HG02938 (cell line): ENCODE results near the gene TLK1.
"Not testable (repeated sequence)": the region's sequence is repeated elsewhere in the genome, so short reads cannot be mapped to it uniquely, and the experiment has no call there.

Experiments
- ATAC-seq: cut with Tn5 transposase; IDR thresholded peaks from one replicate; pipeline ENCODE4 v1.9.1; 2021; ENCODE audit warnings: mild to moderate bottlenecking, moderate library complexity; ENCODE audit not compliant: unreplicated experiment

Gene TLK1

GRCh38 chr2:171146633-171147032 is 14.1 kb downstream of the TLK1 start:
- ATAC-seq, result no peak

- ATAC-seq, result no peak
Observed at GRCh38 chr2:171146071-171146470, 14.6 kb downstream of the TLK1 start.

GRCh38 chr2:171143670-171144062 is 17.0 kb downstream of the TLK1 start:
- no peak for ATAC-seq

GRCh38 chr2:171142398-171142797 is 18.3 kb downstream of the TLK1 start:
- ATAC-seq, result no peak

GRCh38 chr2:171141320-171141719 is 19.4 kb downstream of the TLK1 start:
- no peak for ATAC-seq

- ATAC-seq, result no peak
Observed at GRCh38 chr2:171139860-171140259, 20.8 kb downstream of the TLK1 start.

GRCh38 chr2:171136024-171136423 is 24.7 kb downstream of the TLK1 start:
- ATAC-seq, result peak; percentile 97

- no peak for ATAC-seq
Observed at GRCh38 chr2:171134624-171135230, 26.0 kb downstream of the TLK1 start.

- no peak for ATAC-seq
Observed at GRCh38 chr2:171132086-171132485, 28.6 kb downstream of the TLK1 start.

- no peak for ATAC-seq
Observed at GRCh38 chr2:171128461-171128860, 32.2 kb downstream of the TLK1 start.

- ATAC-seq, result no peak
Observed at GRCh38 chr2:171124541-171124940, 36.2 kb downstream of the TLK1 start.

GRCh38 chr2:171109571-171109970 is 51.1 kb downstream of the TLK1 start:
- ATAC-seq, result no peak

GRCh38 chr2:171109020-171109419 is 51.7 kb downstream of the TLK1 start:
- no peak for ATAC-seq

- ATAC-seq, result no peak
Observed at GRCh38 chr2:171107803-171108202, 52.9 kb downstream of the TLK1 start.

- ATAC-seq, result no peak
Observed at GRCh38 chr2:171104379-171104778, 56.3 kb downstream of the TLK1 start.

- no peak for ATAC-seq
Observed at GRCh38 chr2:171102802-171103201, 57.9 kb downstream of the TLK1 start.

- no peak for ATAC-seq
Observed at GRCh38 chr2:171100370-171100769, 60.3 kb downstream of the TLK1 start.

GRCh38 chr2:171098607-171099006 is 62.1 kb downstream of the TLK1 start:
- ATAC-seq, result no peak

- no peak for ATAC-seq
Observed at GRCh38 chr2:171095014-171095582, 65.6 kb downstream of the TLK1 start.

GRCh38 chr2:171091517-171091916 is 69.2 kb downstream of the TLK1 start:
- not testable (repeated sequence) for ATAC-seq

- ATAC-seq, result no peak
Observed at GRCh38 chr2:171089489-171089888, 71.2 kb downstream of the TLK1 start.

GRCh38 chr2:171088057-171088834 is 72.4 kb downstream of the TLK1 start:
- ATAC-seq, result no peak
